ENCODE results near the gene CD248.
A peak's percentile ranks its signal among the peaks of the same experiment; 100 is the strongest.
"Not testable (repeated sequence)": the region's sequence is repeated elsewhere in the genome, so short reads cannot be mapped to it uniquely, and the experiment has no call there.

CD248 gene

GRCh38 chr11:66288671-66289547, 27.9 kb downstream of the CD248 start, which contains the start of gene YIF1A:
Gene YIF1A, minus strand, starts transcription at chr11:66289143. Its CDS starts 158 bp downstream, at chr11:66288985.
- DNase-seq (ENCODE audit: low spot score): peak; percentile 99

GRCh38 chr11:66287889-66288670, 28.8 kb downstream of the CD248 start:
- DNase-seq (ENCODE audit: low spot score): no peak

GRCh38 chr11:66287211-66287888, 29.5 kb downstream of the CD248 start:
- DNase-seq (ENCODE audit: low spot score): no peak

- no peak for DNase-seq (ENCODE audit: low spot score)
Observed at GRCh38 chr11:66286699-66287098, 30.1 kb downstream of the CD248 start.

- no peak for DNase-seq (ENCODE audit: low spot score)
Observed at GRCh38 chr11:66285250-66285947, 31.4 kb downstream of the CD248 start.

- DNase-seq (ENCODE audit: low spot score): no peak
Observed at GRCh38 chr11:66284526-66285078, 32.2 kb downstream of the CD248 start.

- no peak for DNase-seq (ENCODE audit: low spot score)
Observed at GRCh38 chr11:66283461-66284105, 33.3 kb downstream of the CD248 start.

- DNase-seq (ENCODE audit: low spot score): peak; percentile 99
Observed at GRCh38 chr11:66282468-66283455, 34.1 kb downstream of the CD248 start.

- DNase-seq (ENCODE audit: low spot score): no peak
Observed at GRCh38 chr11:66281776-66282467, 34.9 kb downstream of the CD248 start.

GRCh38 chr11:66281001-66281400, 35.8 kb downstream of the CD248 start:
- no peak for DNase-seq (ENCODE audit: low spot score)

- no peak for DNase-seq (ENCODE audit: low spot score)
Observed at GRCh38 chr11:66280428-66280827, 36.4 kb downstream of the CD248 start.

GRCh38 chr11:66279092-66279734, 37.6 kb downstream of the CD248 start:
- no peak for DNase-seq (ENCODE audit: low spot score)

- no peak for DNase-seq (ENCODE audit: low spot score)
Observed at GRCh38 chr11:66278363-66279091, 38.3 kb downstream of the CD248 start.

GRCh38 chr11:66277471-66278362, 39.1 kb downstream of the CD248 start, which contains the start of gene CNIH2:
Gene CNIH2, plus strand, starts transcription at chr11:66278175. Its CDS starts 282 bp downstream, at chr11:66278457.
- DNase-seq (ENCODE audit: low spot score): peak; percentile 40

- DNase-seq (ENCODE audit: low spot score): not testable (repeated sequence)
Observed at GRCh38 chr11:66277064-66277463, 39.8 kb downstream of the CD248 start.

- not testable (repeated sequence) for DNase-seq (ENCODE audit: low spot score)
Observed at GRCh38 chr11:66276619-66277018, 40.2 kb downstream of the CD248 start.
